Stimulated activated CD4-positive, alpha-beta T cell treated with anti-CD3 and anti-CD28 coated beads, Interleukin-4, amount 100 ng/mL, for 48 hours (primary cell): Measurements from ENCODE around the gene OR1E2.
"Not testable (repeated sequence)": the region's sequence is repeated elsewhere in the genome, so short reads cannot be mapped to it uniquely, and the experiment has no call there.

Experiments
- DNase-seq, 2 donors: peaks; one replicate each; pipeline ENCODE4 v3.0.0-alpha.2; 2020; ENCODE audit warnings: low read depth in 2 of 2

The OR1E2 gene, protein sequence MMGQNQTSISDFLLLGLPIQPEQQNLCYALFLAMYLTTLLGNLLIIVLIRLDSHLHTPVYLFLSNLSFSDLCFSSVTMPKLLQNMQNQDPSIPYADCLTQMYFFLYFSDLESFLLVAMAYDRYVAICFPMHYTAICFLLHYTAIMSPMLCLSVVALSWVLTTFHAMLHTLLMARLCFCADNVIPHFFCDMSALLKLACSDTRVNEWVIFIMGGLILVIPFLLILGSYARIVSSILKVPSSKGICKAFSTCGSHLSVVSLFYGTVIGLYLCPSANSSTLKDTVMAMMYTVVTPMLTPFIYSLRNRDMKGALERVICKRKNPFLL

DNA sequence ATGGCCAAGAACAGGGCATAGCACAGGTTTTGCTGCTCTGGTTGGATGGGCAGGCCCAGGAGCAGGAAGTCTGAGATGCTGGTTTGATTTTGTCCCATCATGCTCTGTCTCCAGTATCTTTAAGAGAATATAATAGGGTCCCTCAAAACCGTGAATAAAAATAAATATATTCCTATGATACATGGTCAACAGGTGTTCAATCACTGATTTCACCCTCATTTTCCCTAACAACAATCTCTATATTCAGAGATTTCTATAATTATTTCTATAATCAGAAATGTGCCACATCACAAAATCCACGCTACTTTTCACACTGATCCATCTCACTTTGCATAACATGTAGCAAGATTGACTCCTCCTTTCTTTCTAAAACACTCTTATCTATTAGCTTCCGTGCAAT lies at the start of gene OR1E2:
TSS of gene OR1E2 (minus strand) at position 101 of the 400 bp plus-strand sequence. CDS start at position 101, 0 bp downstream.
- no peak for DNase-seq

DNA sequence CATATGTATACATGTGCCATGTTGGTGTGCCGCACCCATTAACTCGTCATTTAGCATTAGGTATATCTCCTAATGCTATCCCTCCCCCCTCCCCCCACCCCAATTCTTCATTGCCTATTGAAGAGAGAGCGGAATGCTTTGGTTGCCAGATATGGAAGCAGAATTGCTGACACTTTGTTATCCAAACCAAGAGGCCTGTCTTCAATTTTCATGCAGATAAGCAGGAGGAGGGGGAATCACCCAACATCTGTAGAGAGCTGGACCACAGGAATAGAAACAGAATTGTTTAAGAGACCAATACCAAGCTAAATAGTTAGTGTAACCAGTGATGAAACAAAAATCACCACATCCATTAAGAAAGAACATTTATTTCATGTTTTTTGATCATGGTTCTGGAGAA lies 49.2 kb upstream of the OR1E2 start:
- no peak for DNase-seq

DNA sequence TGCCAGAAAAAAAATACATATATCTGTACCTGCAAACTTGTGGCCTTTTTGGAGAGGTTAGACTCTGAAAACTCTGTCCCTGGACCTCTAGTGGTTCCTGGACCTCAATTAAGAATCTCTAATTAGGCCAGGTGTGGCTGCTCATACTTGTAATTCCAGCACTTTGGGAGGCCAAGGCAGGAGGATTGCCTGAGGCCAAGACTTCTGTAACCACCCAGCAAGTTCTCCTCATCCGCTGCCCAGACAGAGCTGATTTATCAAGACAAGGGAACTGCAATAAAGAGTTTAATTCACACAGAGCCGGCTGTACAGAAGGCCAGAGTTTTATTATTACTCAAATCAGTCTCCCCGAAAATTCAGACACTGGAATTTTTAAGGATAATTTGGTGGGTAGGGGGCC lies 46.3 kb upstream of the OR1E2 start:
- DNase-seq: no peak

DNA sequence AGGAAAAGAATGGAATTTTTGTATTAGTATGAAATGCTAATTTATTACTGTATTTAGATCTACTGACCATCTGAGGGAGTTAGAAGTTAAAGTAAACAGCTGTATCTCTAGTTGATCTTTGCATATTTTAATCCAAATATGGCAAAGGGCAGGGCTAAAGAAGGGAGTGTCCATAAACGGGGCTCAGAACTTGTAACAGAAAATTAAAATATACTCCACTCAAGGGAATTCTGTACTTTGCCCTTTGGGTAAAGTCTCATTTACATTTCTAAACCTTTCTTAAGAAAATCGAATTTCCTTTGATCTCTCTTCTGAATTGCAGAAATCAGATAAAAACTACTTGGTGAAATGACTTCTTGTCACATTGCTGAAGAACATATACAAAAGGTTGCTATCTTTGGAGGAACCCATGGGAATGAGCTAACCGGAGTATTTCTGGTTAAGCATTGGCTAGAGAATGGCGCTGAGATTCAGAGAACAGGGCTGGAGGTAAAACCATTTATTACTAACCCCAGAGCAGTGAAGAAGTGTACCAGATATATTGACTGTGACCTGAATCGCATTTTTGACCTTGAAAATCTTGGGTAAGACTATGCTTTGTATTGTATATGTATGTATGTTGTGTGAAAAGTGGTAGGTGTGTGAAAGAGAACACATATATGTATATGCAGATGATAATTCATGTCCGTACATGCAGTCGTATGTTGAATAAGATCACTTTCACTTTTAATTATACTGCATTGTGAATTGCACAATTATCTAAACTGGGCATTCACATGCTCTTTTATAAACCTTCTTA lies 42.4 kb upstream of the OR1E2 start, which contains the start of gene ASPA:
TSS of gene ASPA (plus strand) at position 186 of the 799 bp plus-strand sequence. CDS start at position 349, 163 bp downstream.
- DNase-seq: no peak

DNA sequence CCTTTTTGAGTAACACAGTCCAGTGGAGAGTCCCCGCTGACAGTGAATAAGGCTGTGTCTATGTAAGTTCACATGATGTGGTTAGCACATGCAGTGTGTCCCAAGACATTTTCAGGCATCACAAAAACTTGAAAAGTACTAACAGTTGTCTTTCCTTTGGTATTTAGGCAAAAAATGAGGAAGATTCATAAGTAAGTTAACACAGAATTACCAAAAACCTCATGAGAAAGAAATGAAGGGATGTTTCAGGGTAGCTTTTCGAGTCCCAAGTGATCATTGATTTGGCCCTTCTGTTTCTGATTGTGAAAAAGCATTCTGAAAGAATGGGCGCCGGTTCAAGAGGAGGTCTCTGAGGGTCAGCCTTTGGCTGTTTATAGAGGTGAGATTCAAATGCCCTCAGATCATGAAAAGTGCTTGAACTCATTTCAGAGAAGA lies 41.6 kb upstream of the OR1E2 start:
- DNase-seq: no peak

DNA sequence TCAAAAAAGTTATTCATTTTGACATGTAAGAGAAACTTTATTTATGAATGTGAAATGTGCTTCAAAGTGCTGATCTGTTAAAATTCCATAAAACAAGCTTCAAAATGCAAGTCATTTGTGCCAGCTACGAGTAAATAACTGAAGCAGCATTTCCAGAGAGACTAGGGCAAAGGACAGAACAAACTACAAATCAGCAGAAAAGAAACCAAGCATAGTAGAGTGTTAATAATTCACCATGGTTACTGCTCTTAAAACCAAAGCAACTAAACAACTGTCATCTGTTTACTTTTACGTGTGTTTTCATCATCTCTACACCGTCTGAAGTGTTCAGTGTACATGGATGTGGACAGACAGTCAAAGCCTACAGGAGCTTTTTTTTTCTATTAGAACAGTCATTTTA lies 40.6 kb upstream of the OR1E2 start:
- no peak for DNase-seq

DNA sequence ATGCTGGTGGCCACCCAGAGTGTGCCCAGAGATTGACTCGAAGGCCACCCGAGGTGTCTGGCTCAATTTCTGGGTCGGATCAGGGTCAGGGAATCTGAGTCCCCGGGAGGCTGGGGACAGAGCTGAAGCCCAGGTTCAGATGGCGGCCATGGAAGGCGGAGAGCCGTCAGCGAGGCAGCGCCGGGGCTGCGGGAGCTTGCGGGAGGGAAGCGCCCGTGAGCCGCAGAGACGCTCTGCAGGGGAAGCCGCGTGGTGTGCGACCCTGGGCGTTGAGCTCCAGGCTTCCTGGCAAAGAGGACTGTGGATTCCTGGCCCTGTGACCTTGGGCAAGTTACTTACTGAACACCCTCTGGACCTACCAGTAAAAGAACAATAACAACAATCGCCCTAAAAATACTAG lies 38.5 kb upstream of the OR1E2 start:
- DNase-seq: no peak

DNA sequence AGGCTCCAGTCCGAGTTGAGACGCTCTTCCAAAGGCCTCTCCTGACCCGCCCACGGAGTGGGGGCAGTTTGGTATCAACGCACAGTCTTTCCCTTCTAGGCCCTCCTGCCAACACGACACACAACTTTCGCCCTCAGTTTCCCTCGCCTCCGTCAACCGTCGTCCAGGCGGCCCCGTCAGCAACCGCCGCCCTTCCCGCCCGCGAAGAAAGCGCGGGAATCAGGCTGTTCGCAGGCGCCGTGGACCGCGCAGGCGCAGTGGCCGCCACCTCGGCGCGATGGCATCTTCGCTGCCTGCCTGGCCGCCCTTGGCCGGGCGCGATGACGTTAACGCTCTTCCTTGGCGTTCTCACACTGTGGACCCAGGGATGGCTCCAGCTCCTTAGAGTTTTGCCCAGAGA lies 38.0 kb upstream of the OR1E2 start, which contains the start of gene SPATA22:
TSS of gene SPATA22 (minus strand) at position 221 of the 400 bp plus-strand sequence. CDS start 2,494 bp downstream, outside the sequence.
- DNase-seq: no peak

DNA sequence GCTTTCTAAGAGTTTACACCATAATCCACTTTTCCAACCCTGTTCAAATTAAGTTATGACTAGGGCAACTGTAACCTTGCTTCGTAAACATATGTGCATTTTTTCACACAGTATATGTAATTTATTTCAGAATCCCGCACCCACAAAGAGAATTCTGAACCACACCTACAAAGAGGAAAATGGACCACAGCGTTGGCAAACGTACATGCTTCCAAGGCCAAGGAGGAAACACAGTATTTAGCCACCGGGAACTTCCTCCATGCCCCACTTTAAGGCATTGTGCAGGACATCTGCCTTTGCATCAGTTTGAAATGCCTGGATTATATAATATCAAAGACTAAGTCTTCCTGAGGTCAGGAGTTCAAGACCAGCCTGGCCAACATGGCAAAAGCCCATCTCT lies 35.9 kb upstream of the OR1E2 start:
- no peak for DNase-seq

DNA sequence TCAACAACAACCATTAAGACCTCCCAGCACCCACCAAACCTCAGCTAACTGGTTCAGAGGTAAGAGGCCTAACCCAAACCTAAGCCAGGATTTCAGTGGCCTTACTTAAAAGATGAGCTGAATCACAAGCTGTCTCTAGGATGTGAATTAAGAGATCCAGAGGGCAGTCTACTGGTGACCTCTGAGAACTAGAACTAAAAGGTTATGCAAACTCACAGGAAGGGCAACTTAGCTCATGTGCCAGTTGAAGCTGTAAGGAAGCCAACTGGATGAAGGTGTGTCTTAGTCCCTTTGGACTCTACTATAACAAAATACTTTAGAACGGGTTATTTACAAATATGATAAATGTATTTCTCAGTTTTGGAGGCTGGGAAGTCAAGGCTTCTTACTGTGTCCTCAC lies 32.7 kb upstream of the OR1E2 start:
- not testable (repeated sequence) for DNase-seq

DNA sequence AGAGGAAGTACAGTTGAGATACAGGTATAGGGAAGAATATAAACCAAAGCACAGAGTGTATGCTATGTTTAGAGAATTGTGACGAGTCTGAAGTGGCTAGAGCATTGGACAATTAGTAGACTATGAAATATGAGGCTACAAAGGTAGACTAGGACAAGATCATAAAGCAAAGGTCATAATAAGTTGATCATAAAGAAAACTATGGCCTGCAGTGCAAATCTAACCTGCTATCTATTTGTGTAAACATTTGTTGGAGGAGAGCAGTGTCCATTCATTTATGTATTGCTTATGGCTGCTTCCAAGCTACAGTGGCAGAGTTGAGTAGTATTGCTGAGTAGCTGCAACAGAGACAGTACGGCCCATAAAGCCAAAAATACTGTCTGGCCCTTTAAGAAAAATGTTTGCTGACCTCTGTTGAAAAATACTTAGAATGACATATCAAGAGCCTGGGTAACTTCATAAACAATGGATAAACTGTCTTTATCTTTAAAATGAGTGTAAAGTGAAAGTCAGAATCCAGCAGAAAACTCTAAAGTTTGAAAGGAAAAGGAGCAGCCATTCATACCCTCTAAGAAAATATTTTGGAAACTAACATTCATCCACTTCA lies 14.5 kb upstream of the OR1E2 start:
- DNase-seq: no peak

DNA sequence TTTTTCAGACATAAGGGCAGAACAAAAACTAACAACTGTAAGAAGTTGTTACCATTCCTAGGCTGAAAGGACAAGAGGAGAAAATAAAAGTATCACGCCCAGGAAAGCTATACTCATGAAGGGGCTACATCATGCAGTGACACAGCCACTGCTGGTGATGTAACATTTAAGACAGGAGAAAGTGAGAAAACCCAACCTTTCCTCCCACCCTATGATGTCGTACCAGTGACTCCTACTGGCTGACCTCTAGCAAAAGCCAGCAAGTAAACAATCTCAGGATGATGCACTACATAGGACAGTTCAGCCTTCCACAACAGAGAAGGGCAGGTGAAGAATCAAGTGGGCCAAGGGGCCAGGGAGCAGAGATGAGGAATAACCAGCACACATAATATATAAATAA lies 14.0 kb upstream of the OR1E2 start:
- DNase-seq: no peak

DNA sequence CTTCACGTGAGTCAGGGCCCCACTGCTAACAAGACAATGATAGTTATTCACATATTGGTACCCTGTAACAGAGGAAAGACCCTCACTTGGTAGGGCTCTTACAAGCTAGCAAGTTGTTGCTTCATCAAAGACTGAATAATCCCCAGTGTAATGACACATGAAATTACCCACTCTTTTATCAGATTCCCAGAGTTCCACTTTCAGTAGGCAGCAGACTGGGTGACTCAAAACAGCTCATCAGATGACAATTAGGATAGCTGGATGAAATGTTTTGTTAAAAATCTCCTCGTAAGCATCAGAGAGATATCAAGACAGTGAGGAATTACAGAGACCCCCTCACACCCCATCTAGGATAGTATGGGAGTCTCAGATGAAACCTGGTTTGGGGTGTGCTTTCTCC lies 6.8 kb upstream of the OR1E2 start:
- DNase-seq: no peak

DNA sequence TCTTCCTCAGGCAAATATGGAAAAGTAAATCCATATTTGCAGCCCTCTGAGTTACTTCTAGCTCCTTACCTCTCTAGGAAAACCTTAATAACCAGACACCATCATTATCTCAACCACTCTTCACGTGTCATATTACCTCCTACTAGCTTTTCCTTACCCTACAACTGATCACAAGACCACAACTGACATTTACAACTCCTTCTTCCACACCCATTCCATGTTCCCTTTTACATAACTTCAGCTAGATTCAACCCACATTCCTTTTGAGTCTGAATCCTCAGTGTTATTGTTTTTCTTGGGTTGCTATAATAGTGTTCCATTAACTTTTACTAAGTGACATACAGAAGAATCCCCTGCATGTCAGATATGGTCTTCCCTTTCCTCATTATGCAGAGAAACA lies 4.7 kb upstream of the OR1E2 start:
- DNase-seq: no peak

DNA sequence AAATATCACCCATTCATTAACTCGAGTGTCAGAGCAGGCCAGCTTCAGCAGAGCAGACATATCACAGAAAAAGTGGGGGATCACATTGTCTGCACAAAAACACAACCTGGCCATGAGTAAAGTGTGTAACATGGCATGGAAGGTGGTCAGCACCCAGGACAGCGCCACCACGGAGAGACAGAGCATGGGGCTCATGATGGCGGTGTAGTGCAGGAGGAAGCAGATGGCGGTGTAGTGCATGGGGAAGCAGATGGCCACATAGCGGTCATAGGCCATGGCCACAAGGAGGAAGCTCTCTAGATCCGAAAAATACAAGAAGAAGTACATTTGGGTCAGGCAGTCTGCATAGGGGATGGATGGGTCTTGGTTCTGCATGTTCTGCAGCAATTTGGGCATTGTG lies 426 bp downstream of the OR1E2 start:
- peak; percentile 1 to 12 for DNase-seq

DNA sequence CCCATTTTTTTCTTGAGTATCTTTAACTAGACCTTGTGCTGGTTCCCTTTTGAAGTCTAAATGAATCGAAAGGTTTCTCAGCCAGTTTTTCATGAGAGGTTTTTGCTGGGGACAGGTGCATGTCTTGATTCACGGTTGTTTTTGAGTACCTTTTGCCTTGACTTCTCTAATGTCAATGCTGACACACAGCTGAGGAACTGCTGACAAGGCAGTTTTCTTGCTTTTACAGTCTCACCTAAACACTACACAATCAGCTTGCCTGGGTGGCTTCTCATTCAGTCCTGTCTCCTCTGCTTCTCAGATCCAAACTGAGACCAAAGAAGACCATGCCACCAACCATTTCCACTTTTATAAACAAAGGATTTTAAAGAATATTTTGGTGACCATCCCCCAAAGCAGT lies 15.4 kb downstream of the OR1E2 start:
- no peak for DNase-seq

DNA sequence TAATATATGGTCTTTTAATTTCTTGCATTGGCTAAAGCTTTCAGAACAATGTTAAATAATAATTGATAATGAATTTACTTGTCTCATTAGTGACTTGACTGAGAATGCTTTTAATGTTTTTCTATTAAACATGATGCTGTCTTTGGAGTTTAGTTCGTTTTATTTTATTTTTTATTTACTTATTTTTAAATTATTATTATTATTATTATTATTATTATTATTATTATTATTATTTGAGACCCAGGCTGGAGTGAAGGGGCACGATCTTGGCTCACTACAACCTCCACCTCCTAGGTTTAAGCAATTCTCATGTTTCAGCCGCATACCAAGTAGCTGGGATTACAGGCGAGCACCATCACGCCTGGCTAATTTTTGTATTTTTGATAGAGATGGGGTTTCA lies 18.0 kb downstream of the OR1E2 start:
- DNase-seq: no peak

DNA sequence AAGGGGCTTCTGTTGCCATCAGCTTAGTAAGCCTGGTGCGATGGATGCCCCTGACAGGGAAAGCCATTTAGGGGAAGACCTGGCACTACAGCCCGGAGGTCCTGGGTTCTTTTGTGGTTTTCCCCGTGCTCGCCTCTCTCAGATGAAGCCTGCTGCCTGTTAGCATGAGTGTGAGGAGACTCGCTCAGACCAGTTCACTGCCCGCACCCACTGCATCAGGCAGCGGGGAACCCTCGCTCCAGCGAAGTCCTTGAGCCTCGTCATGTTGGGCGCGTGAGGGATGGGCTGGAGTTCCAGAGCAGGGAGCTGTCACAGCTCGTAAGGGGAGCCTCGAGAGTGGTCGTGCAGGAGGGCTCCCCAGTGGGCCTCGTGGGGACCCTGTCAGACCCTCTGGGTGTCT lies 21.4 kb downstream of the OR1E2 start:
- not testable (repeated sequence) for DNase-seq

DNA sequence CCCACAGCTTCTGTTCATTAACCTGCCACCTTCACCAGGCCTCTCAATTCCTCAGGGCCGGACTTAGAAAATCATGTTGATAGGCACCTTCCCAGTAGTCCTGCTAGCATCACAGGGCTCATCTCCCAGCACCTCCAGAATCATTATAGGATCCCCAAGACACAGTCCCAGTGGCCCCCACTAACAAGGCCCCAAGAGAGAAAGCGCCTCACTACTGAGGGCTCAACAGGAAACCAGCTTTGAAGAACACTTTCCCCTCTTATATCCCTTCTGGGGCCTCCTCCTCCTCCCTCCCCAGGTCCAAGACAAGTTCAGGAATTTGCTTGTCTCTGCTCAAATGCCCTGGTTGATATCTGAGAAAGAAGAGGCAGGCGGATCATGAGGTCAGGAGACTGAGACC lies 22.6 kb downstream of the OR1E2 start, which contains the start of gene OR3A3:
TSS of gene OR3A3 (plus strand) at position 301 of the 400 bp plus-strand sequence.
- no peak for DNase-seq

DNA sequence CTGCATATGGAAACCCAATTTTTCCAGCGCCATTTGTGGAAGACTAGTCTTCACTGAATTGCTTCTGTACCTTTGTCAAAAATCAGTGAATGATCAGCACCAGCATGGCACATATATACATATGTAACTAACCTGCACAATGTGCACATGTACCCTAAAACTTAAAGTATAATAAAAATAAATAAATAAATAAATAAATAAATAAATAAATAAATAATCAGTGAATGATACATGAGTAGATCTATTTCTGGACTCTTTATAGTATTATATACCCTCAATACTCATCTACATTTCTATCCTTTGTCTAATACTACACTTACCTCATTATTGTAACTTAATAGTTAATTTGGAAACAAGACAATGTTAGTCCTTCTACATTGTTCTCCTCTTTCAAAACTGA lies 29.8 kb downstream of the OR1E2 start:
- not testable (repeated sequence) for DNase-seq

DNA sequence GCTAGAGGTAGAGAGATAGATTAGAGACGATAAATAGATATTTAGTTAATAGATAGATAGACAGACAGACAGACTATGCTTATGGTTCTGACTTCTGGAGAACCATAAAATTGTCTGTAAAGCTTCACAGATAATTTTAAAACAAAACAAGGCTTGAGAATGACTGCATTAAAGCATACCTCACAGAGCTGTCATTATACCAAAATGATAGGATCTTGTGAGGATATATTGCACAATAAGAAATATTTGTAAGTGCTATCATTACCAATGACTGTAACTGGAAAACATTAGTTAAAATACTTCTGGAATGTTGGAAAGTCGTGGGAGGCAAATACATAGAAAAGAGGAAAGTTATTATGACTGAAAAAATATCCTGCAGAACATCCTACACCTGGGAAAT lies 31.9 kb downstream of the OR1E2 start:
- DNase-seq: no peak

DNA sequence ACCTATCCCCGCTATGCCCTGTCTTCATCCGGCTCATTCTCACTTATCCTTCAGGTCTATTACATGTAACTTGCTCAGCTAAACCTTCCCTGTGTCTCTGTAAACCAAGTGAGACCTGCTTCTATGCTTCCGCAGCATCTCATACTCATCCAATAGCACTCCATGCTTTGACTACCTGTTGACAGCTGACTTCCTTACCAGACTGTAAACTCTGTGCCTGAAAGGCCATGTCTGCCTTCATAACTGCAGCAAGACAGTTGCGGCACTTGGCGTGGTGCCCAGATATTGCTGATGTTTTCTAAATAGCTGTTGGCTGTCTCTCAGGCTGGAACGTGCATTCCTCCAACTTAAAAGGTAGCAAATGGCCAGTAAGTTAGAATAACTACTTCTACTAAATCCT lies 33.6 kb downstream of the OR1E2 start:
- DNase-seq: no peak
